ENCODE data around the gene PDCD2L. TPM values are rescaled to one million over a fixed set of nuclear protein-coding genes. Genes with fewer than 3 reads are reported as not detected.

Gene PDCD2L
- total RNA-seq, 2 donors from 2014 or later: 5.9 to 9.9 TPM

DNA sequence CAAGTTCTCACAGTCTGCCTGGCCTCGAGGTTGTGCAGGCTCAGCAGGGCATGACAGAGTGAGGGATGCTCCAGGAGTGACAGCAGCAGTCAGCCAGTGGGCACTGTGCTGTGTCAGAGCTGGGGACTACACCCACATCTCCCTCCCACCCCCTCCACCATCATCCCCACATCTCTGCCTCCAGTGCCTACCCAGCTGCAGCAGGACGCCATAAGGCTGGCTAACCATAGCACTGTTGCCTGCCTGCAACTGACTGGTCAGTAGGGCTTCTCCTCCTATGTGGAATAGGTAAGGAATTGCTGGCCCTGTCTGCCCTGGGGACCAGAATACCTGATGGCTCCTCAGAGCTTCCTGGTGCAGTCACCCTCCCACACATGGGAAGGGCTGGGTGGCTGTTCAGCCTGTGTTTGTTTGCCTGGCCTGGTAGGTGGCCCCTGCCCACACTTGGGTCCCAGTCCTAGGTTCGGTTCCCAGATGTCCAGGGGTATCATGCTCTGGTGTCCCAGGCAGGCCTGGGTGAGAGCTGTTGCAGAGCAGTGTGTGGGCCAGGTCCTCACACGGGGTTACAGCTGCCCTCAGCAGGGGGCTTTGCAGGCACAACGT, 23.5 kb upstream of the PDCD2L start:
- Histone ChIP-seq H3K9me3 (no peaks in the 10 kb centered on the region), H3K9ac (ENCODE audit: low read depth in 2 of 2, low read length in 2 of 2) (no peak overlapping the region), H3K36me3 (peaks cover 64% of the 10 kb centered on the region), H3K4me3 (no peak overlapping the region), H3K4me1 (no peaks in the 10 kb centered on the region), H3K27ac (no peak overlapping the region), H3K27me3 (no peaks in the 10 kb centered on the region)
- TF ChIP-seq, protein P1, sequence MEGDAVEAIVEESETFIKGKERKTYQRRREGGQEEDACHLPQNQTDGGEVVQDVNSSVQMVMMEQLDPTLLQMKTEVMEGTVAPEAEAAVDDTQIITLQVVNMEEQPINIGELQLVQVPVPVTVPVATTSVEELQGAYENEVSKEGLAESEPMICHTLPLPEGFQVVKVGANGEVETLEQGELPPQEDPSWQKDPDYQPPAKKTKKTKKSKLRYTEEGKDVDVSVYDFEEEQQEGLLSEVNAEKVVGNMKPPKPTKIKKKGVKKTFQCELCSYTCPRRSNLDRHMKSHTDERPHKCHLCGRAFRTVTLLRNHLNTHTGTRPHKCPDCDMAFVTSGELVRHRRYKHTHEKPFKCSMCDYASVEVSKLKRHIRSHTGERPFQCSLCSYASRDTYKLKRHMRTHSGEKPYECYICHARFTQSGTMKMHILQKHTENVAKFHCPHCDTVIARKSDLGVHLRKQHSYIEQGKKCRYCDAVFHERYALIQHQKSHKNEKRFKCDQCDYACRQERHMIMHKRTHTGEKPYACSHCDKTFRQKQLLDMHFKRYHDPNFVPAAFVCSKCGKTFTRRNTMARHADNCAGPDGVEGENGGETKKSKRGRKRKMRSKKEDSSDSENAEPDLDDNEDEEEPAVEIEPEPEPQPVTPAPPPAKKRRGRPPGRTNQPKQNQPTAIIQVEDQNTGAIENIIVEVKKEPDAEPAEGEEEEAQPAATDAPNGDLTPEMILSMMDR (IDR thresholded peaks at IDR 0.05): no peak
- no peak for DNase-seq
- intact Hi-C loops (cut with DNase I): no loop called here

DNA sequence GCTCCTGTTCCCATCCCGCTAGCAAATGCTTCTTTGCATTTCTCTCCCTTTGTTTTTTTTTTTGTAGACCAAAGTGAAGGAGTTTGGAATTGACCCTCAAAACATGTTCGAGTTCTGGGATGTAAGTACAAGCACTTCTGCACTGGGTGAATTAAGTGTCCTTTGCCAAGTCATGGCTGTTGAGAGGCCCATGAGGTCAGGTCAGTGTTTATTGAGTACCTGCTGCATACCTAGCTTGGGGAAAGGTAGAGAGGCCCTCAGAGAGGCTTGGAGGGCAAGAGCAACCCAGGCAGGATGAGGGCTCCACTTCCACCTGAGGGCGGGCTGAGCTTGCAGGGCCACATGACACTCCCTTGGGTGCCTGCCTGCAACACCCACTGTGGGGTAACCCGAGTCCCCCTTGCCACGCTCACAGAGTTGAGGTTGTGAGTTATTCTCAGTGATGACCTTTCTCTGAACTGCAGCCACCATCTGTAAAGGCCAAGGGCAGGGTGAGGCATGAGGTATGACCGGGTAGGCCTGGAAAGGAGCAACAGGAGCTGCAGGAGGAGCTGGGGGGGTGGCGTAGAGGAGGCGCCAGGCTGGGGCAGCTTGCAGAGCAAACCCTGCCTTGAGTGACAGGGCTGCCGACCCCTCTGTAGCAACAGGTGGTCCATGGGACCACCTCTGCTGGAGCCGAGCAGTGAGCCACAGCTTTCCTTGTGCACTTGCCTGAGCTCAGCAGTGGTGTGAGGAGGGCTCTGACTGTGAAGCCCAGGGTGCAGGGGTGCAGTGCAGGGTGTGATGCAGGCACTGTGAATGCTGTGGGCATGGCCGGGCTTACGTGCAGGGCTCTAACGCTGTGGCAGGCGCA, 22.6 kb upstream of the PDCD2L start:
- TF ChIP-seq, protein P1 (IDR thresholded peaks at IDR 0.05): no peak
- no peak for DNase-seq
- Histone ChIP-seq H3K27ac (no peak overlapping the region), H3K36me3 (peaks cover 58% of the 10 kb centered on the region), H3K9me3 (no peaks in the 10 kb centered on the region), H3K27me3 (no peaks in the 10 kb centered on the region), H3K4me3 (no peak overlapping the region), H3K4me1 (no peaks in the 10 kb centered on the region), H3K9ac (ENCODE audit: low read depth in 2 of 2, low read length in 2 of 2) (no peak overlapping the region)
- intact Hi-C loops (cut with DNase I): no loop called here

GRCh38 chr19:34382471-34382870, 21.7 kb upstream of the PDCD2L start:
- TF ChIP-seq, protein P1 (IDR thresholded peaks at IDR 0.05): no peak
- no peak for DNase-seq
- Histone ChIP-seq H3K27ac (no peak overlapping the region), H3K9ac (ENCODE audit: low read depth in 2 of 2, low read length in 2 of 2) (no peak overlapping the region), H3K4me1 (no peaks in the 10 kb centered on the region), H3K9me3 (no peaks in the 10 kb centered on the region), H3K36me3 (peaks cover 58% of the 10 kb centered on the region), H3K4me3 (no peak overlapping the region), H3K27me3 (no peaks in the 10 kb centered on the region)
- intact Hi-C loops (cut with DNase I): no loop called here

DNA sequence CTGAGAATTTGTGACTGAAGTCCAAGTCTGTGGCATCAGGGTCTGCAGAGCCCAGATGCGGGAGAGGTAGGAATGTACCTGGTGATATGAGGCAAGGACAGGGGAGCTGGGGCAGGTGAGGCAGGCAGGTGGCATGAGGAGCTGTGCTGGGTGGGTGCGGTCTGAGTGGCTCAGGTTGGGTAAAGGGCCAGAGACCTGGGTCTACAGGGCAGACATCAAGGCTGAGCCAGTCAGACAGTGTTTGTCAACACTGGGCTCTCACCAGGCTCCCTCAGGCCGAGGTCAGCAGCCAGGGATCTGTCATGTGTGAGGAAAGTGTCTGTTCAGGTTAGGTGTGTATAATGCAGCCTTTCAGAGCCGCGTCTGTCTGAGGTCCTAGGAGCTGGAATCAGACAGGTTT, 20.6 kb upstream of the PDCD2L start:
- H3K4me3 ChIP-seq: no peak overlapping the region
- no peak overlapping the region for H3K9ac ChIP-seq (ENCODE audit: low read depth in 2 of 2, low read length in 2 of 2)
- H3K27ac ChIP-seq: no peak overlapping the region
- intact Hi-C loops (cut with DNase I): no loop called here
- peaks cover 46% of the 10 kb centered on the region for H3K36me3 ChIP-seq
- TF ChIP-seq, protein P1 (IDR thresholded peaks at IDR 0.05): no peak
- no peaks in the 10 kb centered on the region for H3K4me1 ChIP-seq
- H3K27me3 ChIP-seq: no peaks in the 10 kb centered on the region
- H3K9me3 ChIP-seq: no peaks in the 10 kb centered on the region
- DNase-seq: no peak

GRCh38 chr19:34386645-34387445, 17.4 kb upstream of the PDCD2L start:
- peaks cover 33% of the 10 kb centered on the region for H3K36me3 ChIP-seq
- no peak overlapping the region for H3K27ac ChIP-seq
- H3K9ac ChIP-seq (ENCODE audit: low read depth in 2 of 2, low read length in 2 of 2): no peak overlapping the region
- intact Hi-C loops (cut with DNase I): no loop called here
- no peaks in the 10 kb centered on the region for H3K9me3 ChIP-seq
- DNase-seq: no peak
- no peaks in the 10 kb centered on the region for H3K4me1 ChIP-seq
- TF ChIP-seq, protein P1 (IDR thresholded peaks at IDR 0.05): no peak
- no peak overlapping the region for H3K4me3 ChIP-seq
- no peaks in the 10 kb centered on the region for H3K27me3 ChIP-seq
